H9 (cell line): Measurements from ENCODE around the gene INPP5A. TPM values are rescaled to one million over a fixed set of nuclear protein-coding genes. Genes with fewer than 3 reads are reported as not detected.

Experiments
- DNase-seq: peaks from one replicate; pipeline ENCODE4 v3.0.0-alpha.2; 2017
- H2AFZ ChIP-seq: one replicate; pipeline ENCODE4 v1.6.1; 2013; ENCODE audit warnings: mild to moderate bottlenecking, low read length, control low read depth, moderate library complexity
- H2AK5ac ChIP-seq: 2 replicates; pipeline ENCODE4 v1.6.1; 2013; ENCODE audit warnings: low read length, control low read depth, mixed read lengths; ENCODE audit not compliant: insufficient read length
- H2BK120ac ChIP-seq: one replicate; pipeline ENCODE4 v1.6.1; 2013; ENCODE audit warnings: low read depth, mild to moderate bottlenecking, low read length, control low read depth, inconsistent platforms; ENCODE audit not compliant: poor library complexity, severe bottlenecking
- H2BK12ac ChIP-seq: 2 replicates; pipeline ENCODE4 v1.6.1; 2013; ENCODE audit warnings: low read length, control low read depth, mixed read lengths, low read depth; ENCODE audit not compliant: insufficient read length
- H2BK15ac ChIP-seq: 2 replicates; pipeline ENCODE4 v1.6.1; 2013; ENCODE audit warnings: low read depth, low read length, control low read depth
- H2BK20ac ChIP-seq: one replicate; pipeline ENCODE4 v1.6.1; 2013; ENCODE audit warnings: low read depth, mild to moderate bottlenecking, low read length, control low read depth, inconsistent platforms; ENCODE audit not compliant: poor library complexity, severe bottlenecking
- H2BK5ac ChIP-seq: 2 replicates; pipeline ENCODE4 v1.6.1; 2013; ENCODE audit warnings: low read length, control low read depth, mixed read lengths; ENCODE audit not compliant: insufficient read length
- H3K14ac ChIP-seq: 2 replicates; pipeline ENCODE4 v1.6.1; 2013; ENCODE audit warnings: low read length, control low read depth; ENCODE audit not compliant: insufficient read depth
- H3K18ac ChIP-seq: 2 replicates; pipeline ENCODE4 v1.6.1; 2013; ENCODE audit warnings: low read depth, mild to moderate bottlenecking, mixed read lengths, low read length, control low read depth; ENCODE audit not compliant: insufficient read length
- H3K23ac ChIP-seq: 2 replicates; pipeline ENCODE4 v1.6.1; 2013; ENCODE audit warnings: low read length, control low read depth, mixed read lengths, low read depth; ENCODE audit not compliant: insufficient read length
- H3K23me2 ChIP-seq: 2 replicates; pipeline ENCODE4 v1.6.1; 2013; ENCODE audit warnings: low read depth, mild to moderate bottlenecking, mixed read lengths, low read length, control low read depth; ENCODE audit not compliant: insufficient read length, poor library complexity, severe bottlenecking
- H3K27ac ChIP-seq: 2 replicates; pipeline ENCODE4 v1.5.1; 2013; ENCODE audit warnings: low read length, control low read depth, mixed read lengths, low read depth; ENCODE audit not compliant: insufficient read length
- H3K27me3 ChIP-seq: 2 replicates; pipeline ENCODE4 v1.6.1; 2013; ENCODE audit warnings: low read length, control low read depth, inconsistent platforms; ENCODE audit not compliant: insufficient read depth
- H3K4ac ChIP-seq: 2 replicates; pipeline ENCODE4 v1.6.1; 2013; ENCODE audit warnings: low read depth, mild to moderate bottlenecking, control low read depth, inconsistent platforms, low read length, moderate library complexity
- H3K4me1 ChIP-seq: 2 replicates; pipeline ENCODE4 v1.6.1; 2013; ENCODE audit warnings: low read length, control low read depth, inconsistent platforms; ENCODE audit not compliant: insufficient read depth
- H3K4me2 ChIP-seq: 2 replicates; pipeline ENCODE4 v1.6.1; 2013; ENCODE audit warnings: low read length, control low read depth, mixed read lengths; ENCODE audit not compliant: insufficient read length, insufficient read depth
- H3K56ac ChIP-seq: 2 replicates; pipeline ENCODE4 v1.6.1; 2013; ENCODE audit warnings: low read depth, mild to moderate bottlenecking, mixed read lengths, low read length, control low read depth; ENCODE audit not compliant: insufficient read length
- H3K79me1 ChIP-seq: 2 replicates; pipeline ENCODE4 v1.6.1; 2013; ENCODE audit warnings: low read depth, mild to moderate bottlenecking, moderate library complexity, low read length, control low read depth, inconsistent platforms; ENCODE audit not compliant: insufficient read depth, poor library complexity, severe bottlenecking
- H3K79me2 ChIP-seq: 2 replicates; pipeline ENCODE4 v1.6.1; 2013; ENCODE audit warnings: low read length, control low read depth, inconsistent platforms; ENCODE audit not compliant: insufficient read depth
- H3K9ac ChIP-seq: 2 replicates; pipeline ENCODE4 v1.6.1; 2013; ENCODE audit warnings: low read length, control low read depth, mixed read lengths; ENCODE audit not compliant: insufficient read length; ENCODE audit errors: extremely low read depth
- H3K9me3 ChIP-seq: one replicate; pipeline ENCODE4 v1.6.1; 2013; ENCODE audit warnings: low read depth, low read length, inconsistent platforms; ENCODE audit not compliant: control insufficient read depth
- H3T11ph ChIP-seq: one replicate; pipeline ENCODE4 v1.6.1; 2013; ENCODE audit warnings: mild to moderate bottlenecking, low read length, control low read depth, inconsistent platforms
- H4K20me1 ChIP-seq: one replicate; pipeline ENCODE4 v1.6.1; 2013; ENCODE audit not compliant: control insufficient read depth, insufficient read length, insufficient read depth
- H4K5ac ChIP-seq: 2 replicates; pipeline ENCODE4 v1.6.1; 2013; ENCODE audit warnings: low read depth, mild to moderate bottlenecking, mixed read lengths, low read length, control low read depth; ENCODE audit not compliant: insufficient read length
- H4K8ac ChIP-seq: replicated peaks from 2 replicates; pipeline ENCODE4 v1.6.1; 2013; ENCODE audit warnings: low read length, control low read depth, mixed read lengths, low read depth; ENCODE audit not compliant: insufficient read length
- H4K91ac ChIP-seq: 2 replicates; pipeline ENCODE4 v1.6.1; 2013; ENCODE audit warnings: low read depth, mild to moderate bottlenecking, moderate library complexity, mixed read lengths, low read length, control low read depth; ENCODE audit not compliant: insufficient read length
- H3K27ac Mint-ChIP-seq, 3 experiments: 2 replicates in 2 of 3; 3 replicates in 1 of 3; pipeline ENCODE4 v1.8.0; 2020 to 2021; ENCODE audit warnings: mixed read lengths in 3 of 3, mild to moderate bottlenecking in 1 of 3, moderate library complexity in 1 of 3
- H3K27me3 Mint-ChIP-seq: 2 replicates; pipeline ENCODE4 v1.8.0; 2021; ENCODE audit warnings: low read depth, mild to moderate bottlenecking, moderate library complexity, mixed read lengths
- H3K36me3 Mint-ChIP-seq, 3 experiments: 2 replicates in 2 of 3; 3 replicates in 1 of 3; pipeline ENCODE4 v1.8.0; 2020 to 2021; ENCODE audit warnings: low read depth in 3 of 3, mixed read lengths in 3 of 3; ENCODE audit not compliant: insufficient read depth in 1 of 3
- H3K4me1 Mint-ChIP-seq, 2 experiments: 2 replicates each; pipeline ENCODE4 v1.8.0; 2020; ENCODE audit warnings: mixed read lengths in 2 of 2
- H3K4me3 Mint-ChIP-seq, 2 experiments: 2 replicates in 1 of 2; 3 replicates in 1 of 2; pipeline ENCODE4 v1.8.0; 2020 to 2021; ENCODE audit warnings: mild to moderate bottlenecking in 2 of 2, mixed read lengths in 2 of 2, moderate library complexity in 1 of 2
- H3K9me3 Mint-ChIP-seq, 2 experiments: 2 replicates in 1 of 2; 3 replicates in 1 of 2; pipeline ENCODE4 v1.8.0; 2020; ENCODE audit warnings: mild to moderate bottlenecking in 2 of 2, mixed read lengths in 2 of 2, moderate library complexity in 1 of 2
- WGBS: extraction: QIAGEN DNeasy Blood & Tissue Kit; methylation state at CpG from one replicate; pipeline ENCODE4 v1.1.7; 2013; ENCODE audit warnings: missing lambda C conversion rate, low lambda C conversion rate, mixed read lengths; ENCODE audit not compliant: insufficient read length; ENCODE audit errors: extremely low coverage; 5-methylcytosine and 5-hydroxymethylcytosine counted together
- total RNA-seq: library from RNA; stranded (reverse); gene quantifications from 2 replicates; pipeline ENCODE4 v1.2.1, GENCODE V29; 2021
- TF ChIP-seq, protein P1 (sequence below): fragments of 200-600 bp; sonication (generic); conservative IDR thresholded peaks from 3 replicates; pipeline ENCODE4 v1.8.0; 2021; ENCODE audit warnings: antibody characterized with exemption, mild to moderate bottlenecking

Gene INPP5A
- total RNA-seq, 1 experiment from 2014 or later = 17.7 TPM

DNA sequence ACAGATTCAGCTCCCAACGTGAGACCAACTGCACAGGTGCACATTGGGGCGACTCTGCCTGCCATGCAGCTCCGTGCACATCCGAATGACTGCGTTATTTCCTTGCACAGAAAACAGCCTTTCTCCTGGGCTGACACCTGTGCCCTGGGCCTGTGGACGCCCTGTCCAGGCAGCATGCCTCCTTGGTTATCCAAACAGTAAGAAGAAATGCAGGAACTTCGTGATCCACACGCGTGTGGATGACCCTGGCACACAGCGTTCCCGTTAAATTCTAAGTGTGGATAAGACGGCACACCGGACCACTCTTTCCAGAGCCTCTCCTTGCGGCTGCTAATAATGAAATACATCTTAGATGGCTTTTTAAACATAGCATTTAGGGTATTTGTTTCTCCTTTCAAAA lies 208.8 kb downstream of the INPP5A start:
- H3K4me1 Mint-ChIP-seq = peaks cover 47 to 53% of the 10 kb centered on the region in 2 experiments
- no peak for DNase-seq
- H3K27ac Mint-ChIP-seq = peak overlapping the region; percentile 25 to 89 (median 89); a peak in 6 of 7 replicates
- Histone ChIP-seq H4K91ac (no peak overlapping the region), H2BK120ac (no peak overlapping the region), H2AK5ac (no peak overlapping the region), H3K23ac (no peak overlapping the region), H3K23me2 (no peaks in the 10 kb centered on the region), H3K79me1 (no peaks in the 10 kb centered on the region), H3K14ac (no peak overlapping the region), H3K18ac (no peak overlapping the region), H2BK15ac (no peak overlapping the region), H3K9me3 (no peaks in the 10 kb centered on the region), H4K5ac (no peak overlapping the region), H4K8ac (no peak overlapping the region), H2BK20ac (no peak overlapping the region), H3K9ac (no peak overlapping the region), H3K27me3 (no peaks in the 10 kb centered on the region), H3T11ph (no peak overlapping the region), H3K79me2 (no peaks in the 10 kb centered on the region), H2AFZ (no peak overlapping the region), H3K4me1 (no peaks in the 10 kb centered on the region; the same call in 1 of the 2 replicates), H3K4me2 (no peak overlapping the region), H3K27ac (no peak overlapping the region), H2BK5ac (no peak overlapping the region), H2BK12ac (no peak overlapping the region), H3K4ac (no peak overlapping the region), H3K56ac (no peak overlapping the region), H4K20me1 (no peaks in the 10 kb centered on the region)
- H3K9me3 Mint-ChIP-seq = no peaks in the 10 kb centered on the region
- no CpG with 5 or more reads among the region's 14 CpGs for WGBS
- TF ChIP-seq, protein P1, sequence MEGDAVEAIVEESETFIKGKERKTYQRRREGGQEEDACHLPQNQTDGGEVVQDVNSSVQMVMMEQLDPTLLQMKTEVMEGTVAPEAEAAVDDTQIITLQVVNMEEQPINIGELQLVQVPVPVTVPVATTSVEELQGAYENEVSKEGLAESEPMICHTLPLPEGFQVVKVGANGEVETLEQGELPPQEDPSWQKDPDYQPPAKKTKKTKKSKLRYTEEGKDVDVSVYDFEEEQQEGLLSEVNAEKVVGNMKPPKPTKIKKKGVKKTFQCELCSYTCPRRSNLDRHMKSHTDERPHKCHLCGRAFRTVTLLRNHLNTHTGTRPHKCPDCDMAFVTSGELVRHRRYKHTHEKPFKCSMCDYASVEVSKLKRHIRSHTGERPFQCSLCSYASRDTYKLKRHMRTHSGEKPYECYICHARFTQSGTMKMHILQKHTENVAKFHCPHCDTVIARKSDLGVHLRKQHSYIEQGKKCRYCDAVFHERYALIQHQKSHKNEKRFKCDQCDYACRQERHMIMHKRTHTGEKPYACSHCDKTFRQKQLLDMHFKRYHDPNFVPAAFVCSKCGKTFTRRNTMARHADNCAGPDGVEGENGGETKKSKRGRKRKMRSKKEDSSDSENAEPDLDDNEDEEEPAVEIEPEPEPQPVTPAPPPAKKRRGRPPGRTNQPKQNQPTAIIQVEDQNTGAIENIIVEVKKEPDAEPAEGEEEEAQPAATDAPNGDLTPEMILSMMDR = no peak
- H3K36me3 Mint-ChIP-seq = no peaks in the 10 kb centered on the region; a peak in 1 of 7 replicates
- H3K4me3 Mint-ChIP-seq = no peak overlapping the region
- peaks cover 2% of the 10 kb centered on the region; the same call in 1 of the 2 replicates for H3K27me3 Mint-ChIP-seq
